Measurements from ENCODE around the gene TMEM213.
"Not testable (repeated sequence)": the region's sequence is repeated elsewhere in the genome, so short reads cannot be mapped to it uniquely, and the experiment has no call there.

Gene TMEM213

DNA sequence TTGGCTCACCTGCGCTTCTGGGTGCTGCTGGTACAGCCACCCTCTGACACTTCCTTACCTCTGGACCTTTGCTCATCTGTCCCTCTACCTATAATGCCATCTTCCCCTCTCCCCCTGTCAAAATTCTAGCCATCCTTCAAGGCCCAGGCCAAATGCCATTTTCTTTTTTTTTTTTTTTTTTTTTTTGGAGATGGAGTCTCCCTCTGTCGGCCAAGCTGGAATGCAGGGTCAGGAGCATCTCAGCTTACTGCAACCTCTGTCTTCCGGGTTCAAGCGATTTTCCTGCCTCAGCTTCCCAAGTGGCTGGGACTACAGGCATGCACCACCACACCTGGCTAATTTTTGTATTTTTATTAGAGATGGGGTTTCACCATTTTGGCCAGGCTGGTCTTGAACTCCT lies 748 bp upstream of the TMEM213 start:
- 85 to 86% methylated on average over 2 to 4 of the region's 4 CpGs for WGBS, 2 experiments (ENCODE audit: insufficient coverage in 2 of 2)
- not testable (repeated sequence) for H3K27ac ChIP-seq (ENCODE audit: low read depth, low read length, severe bottlenecking); H3K4me1 ChIP-seq (ENCODE audit: control insufficient read depth, insufficient read depth, low read length, poor library complexity, severe bottlenecking); H3K9me3 ChIP-seq (ENCODE audit: control insufficient read depth, low read length); H3K4me3 ChIP-seq (ENCODE audit: extremely low read depth, insufficient read depth, low read length, poor library complexity, severe bottlenecking); H3K36me3 ChIP-seq (ENCODE audit: control insufficient read depth, insufficient read depth, low read length)

DNA sequence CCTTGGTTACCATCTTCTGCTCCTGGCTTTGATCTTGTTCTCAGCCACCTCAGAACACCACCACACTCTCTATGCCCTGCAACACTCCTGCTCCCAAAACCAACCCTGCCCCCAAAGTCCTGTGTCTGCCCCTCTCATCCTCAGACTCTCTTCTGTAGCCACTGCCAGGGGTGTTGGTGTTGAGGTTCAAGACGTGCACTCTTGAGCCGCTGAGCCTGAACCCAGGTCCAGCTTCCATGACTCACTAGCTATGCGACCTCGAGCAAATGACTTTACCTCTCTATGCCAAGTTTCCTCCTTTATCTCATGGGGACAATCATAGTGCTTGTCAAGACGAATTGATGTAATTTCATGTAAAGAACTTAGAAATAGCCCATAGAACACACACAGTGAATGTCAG lies 1.0 kb downstream of the TMEM213 start:
- H3K4me1 ChIP-seq (ENCODE audit: control insufficient read depth, insufficient read depth, low read length, poor library complexity, severe bottlenecking): no peaks in the 10 kb centered on the region
- 90 to 100% methylated on average over 2 to 3 of the region's 5 CpGs for WGBS, 2 experiments (ENCODE audit: insufficient coverage in 2 of 2)
- H3K9me3 ChIP-seq (ENCODE audit: control insufficient read depth, low read length): no peaks in the 10 kb centered on the region

DNA sequence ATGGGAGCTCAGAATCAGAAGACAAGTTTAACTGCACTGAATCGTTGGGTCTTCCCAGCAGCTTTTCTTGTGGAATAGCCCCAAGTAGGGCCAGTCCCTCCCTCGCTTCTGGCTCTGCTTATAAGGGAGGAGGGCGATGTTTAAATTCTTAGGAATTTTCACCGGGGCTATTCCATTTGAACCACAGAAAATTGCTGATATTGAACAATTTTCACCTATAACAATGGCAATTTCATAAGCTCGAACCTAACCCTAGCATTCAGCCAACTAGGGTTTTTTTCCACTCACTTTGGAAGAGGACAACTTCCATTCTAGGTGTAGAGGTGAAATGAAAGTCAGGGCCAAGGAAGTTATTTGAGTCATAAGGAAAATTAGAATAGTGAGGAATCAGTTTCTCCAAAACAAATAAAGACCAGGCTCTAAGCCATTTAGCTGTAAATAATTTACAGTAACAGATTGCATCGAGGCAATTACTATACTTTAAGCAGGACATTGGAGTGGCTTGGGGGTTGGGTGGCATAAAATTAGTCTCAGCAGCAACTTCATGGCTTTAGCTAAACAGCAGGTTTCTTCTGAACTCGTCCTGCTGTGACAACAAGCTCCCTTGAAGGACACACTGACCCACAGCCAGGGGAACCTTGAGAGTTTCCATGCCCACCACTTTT lies 1.7 kb downstream of the TMEM213 start:
- no peaks in the 10 kb centered on the region for H3K9me3 ChIP-seq (ENCODE audit: control insufficient read depth, low read length)
- 82 to 89% methylated on average over 2 to 3 of the region's 7 CpGs for WGBS, 2 experiments (ENCODE audit: insufficient coverage in 2 of 2)
- H3K4me3 ChIP-seq (ENCODE audit: extremely low read depth, insufficient read depth, low read length, poor library complexity, severe bottlenecking): no peak overlapping the region
- no peaks in the 10 kb centered on the region for H3K36me3 ChIP-seq (ENCODE audit: control insufficient read depth, insufficient read depth, low read length)
- no peaks in the 10 kb centered on the region for H3K4me1 ChIP-seq (ENCODE audit: control insufficient read depth, insufficient read depth, low read length, poor library complexity, severe bottlenecking)
- no peak overlapping the region for H3K27ac ChIP-seq (ENCODE audit: low read depth, low read length, severe bottlenecking)

More for the DNA sequence above, 1.0 kb downstream of the TMEM213 start:
- Histone ChIP-seq H3K36me3 (ENCODE audit: control insufficient read depth, insufficient read depth, low read length) (no peaks in the 10 kb centered on the region), H3K4me3 (ENCODE audit: extremely low read depth, insufficient read depth, low read length, poor library complexity, severe bottlenecking) (no peak overlapping the region), H3K27ac (ENCODE audit: low read depth, low read length, severe bottlenecking) (no peak overlapping the region)

DNA sequence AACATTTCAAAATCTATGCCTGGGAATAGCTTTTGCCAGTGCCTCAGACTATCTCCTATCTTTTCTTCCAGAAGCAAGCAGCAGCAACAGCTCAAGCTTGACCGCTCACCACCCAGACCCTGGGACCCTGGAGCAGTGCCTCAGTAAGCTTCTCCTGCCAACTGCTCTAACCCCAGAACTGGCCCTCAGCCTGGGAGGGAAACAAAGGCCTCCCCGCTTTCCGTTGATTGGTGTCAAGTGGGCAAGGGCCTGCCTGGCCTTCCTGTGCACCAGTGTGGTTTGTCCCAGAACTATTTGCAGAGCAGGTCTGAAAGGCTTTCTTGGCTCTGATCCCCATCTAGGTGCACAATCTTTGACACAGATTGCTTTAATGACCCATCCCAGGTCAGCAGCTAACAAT lies 3.5 kb downstream of the TMEM213 start:
- H3K36me3 ChIP-seq (ENCODE audit: control insufficient read depth, insufficient read depth, low read length): no peaks in the 10 kb centered on the region
- whole genome bisulfite sequencing, 2 experiments (ENCODE audit: insufficient coverage in 2 of 2): 91 to 92% methylated on average over 3 of the region's 3 CpGs
- H3K4me3 ChIP-seq (ENCODE audit: extremely low read depth, insufficient read depth, low read length, poor library complexity, severe bottlenecking): no peak overlapping the region
- H3K4me1 ChIP-seq (ENCODE audit: control insufficient read depth, insufficient read depth, low read length, poor library complexity, severe bottlenecking): no peaks in the 10 kb centered on the region
- no peak overlapping the region for H3K27ac ChIP-seq (ENCODE audit: low read depth, low read length, severe bottlenecking)
- H3K9me3 ChIP-seq (ENCODE audit: control insufficient read depth, low read length): no peaks in the 10 kb centered on the region

GRCh38 chr7:138802706-138803105 lies 4.9 kb downstream of the TMEM213 start:
- no peak overlapping the region for H3K27ac ChIP-seq (ENCODE audit: low read depth, low read length, severe bottlenecking)
- no peaks in the 10 kb centered on the region for H3K36me3 ChIP-seq (ENCODE audit: control insufficient read depth, insufficient read depth, low read length)
- H3K4me3 ChIP-seq (ENCODE audit: extremely low read depth, insufficient read depth, low read length, poor library complexity, severe bottlenecking): no peak overlapping the region
- no peaks in the 10 kb centered on the region for H3K9me3 ChIP-seq (ENCODE audit: control insufficient read depth, low read length)
- H3K4me1 ChIP-seq (ENCODE audit: control insufficient read depth, insufficient read depth, low read length, poor library complexity, severe bottlenecking): no peaks in the 10 kb centered on the region
- 96 to 97% methylated on average over 15 to 16 of the region's 18 CpGs for WGBS, 2 experiments (ENCODE audit: insufficient coverage in 2 of 2)

- H3K27ac ChIP-seq (ENCODE audit: low read depth, low read length, severe bottlenecking): no peak overlapping the region
- no peaks in the 10 kb centered on the region for H3K9me3 ChIP-seq (ENCODE audit: control insufficient read depth, low read length)
- H3K36me3 ChIP-seq (ENCODE audit: control insufficient read depth, insufficient read depth, low read length): no peaks in the 10 kb centered on the region
- no peaks in the 10 kb centered on the region for H3K4me1 ChIP-seq (ENCODE audit: control insufficient read depth, insufficient read depth, low read length, poor library complexity, severe bottlenecking)
- no peak overlapping the region for H3K4me3 ChIP-seq (ENCODE audit: extremely low read depth, insufficient read depth, low read length, poor library complexity, severe bottlenecking)
- 80 to 100% methylated on average over 1 of the region's 1 CpG for WGBS, 2 experiments (ENCODE audit: insufficient coverage in 2 of 2)
Observed at GRCh38 chr7:138804618-138805017, 6.8 kb downstream of the TMEM213 start.

- Histone ChIP-seq H3K4me3 (ENCODE audit: extremely low read depth, insufficient read depth, low read length, poor library complexity, severe bottlenecking) (no peak overlapping the region), H3K27ac (ENCODE audit: low read depth, low read length, severe bottlenecking) (no peak overlapping the region), H3K36me3 (ENCODE audit: control insufficient read depth, insufficient read depth, low read length) (no peaks in the 10 kb centered on the region), H3K4me1 (ENCODE audit: control insufficient read depth, insufficient read depth, low read length, poor library complexity, severe bottlenecking) (no peaks in the 10 kb centered on the region), H3K9me3 (ENCODE audit: control insufficient read depth, low read length) (no peaks in the 10 kb centered on the region)
- 90 to 93% methylated on average over 2 of the region's 4 CpGs for WGBS, 2 experiments (ENCODE audit: insufficient coverage in 2 of 2)
Observed at GRCh38 chr7:138809346-138809745, 11.6 kb downstream of the TMEM213 start.

DNA sequence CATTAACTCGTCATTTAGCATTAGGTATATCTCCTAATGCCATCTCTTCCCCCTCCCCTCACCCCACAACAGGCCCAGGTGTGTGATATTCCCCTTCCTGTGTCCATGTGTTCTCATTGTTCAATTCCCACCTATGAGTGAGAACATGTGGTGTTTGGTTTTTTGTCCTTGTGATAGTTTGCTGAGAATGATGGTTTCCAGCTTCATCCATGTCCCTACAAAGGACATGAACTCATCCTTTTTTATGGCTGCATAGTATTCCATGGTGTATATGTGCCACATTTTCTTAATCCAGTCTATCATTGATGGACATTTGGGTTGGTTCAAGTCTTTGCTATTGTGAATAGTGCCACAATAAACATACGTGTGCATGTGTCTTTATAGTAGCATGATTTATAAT lies 13.5 kb downstream of the TMEM213 start:
- H3K4me3 ChIP-seq (ENCODE audit: extremely low read depth, insufficient read depth, low read length, poor library complexity, severe bottlenecking); H3K4me1 ChIP-seq (ENCODE audit: control insufficient read depth, insufficient read depth, low read length, poor library complexity, severe bottlenecking); H3K36me3 ChIP-seq (ENCODE audit: control insufficient read depth, insufficient read depth, low read length); H3K9me3 ChIP-seq (ENCODE audit: control insufficient read depth, low read length); H3K27ac ChIP-seq (ENCODE audit: low read depth, low read length, severe bottlenecking): not testable (repeated sequence)
- 86 to 100% methylated on average over 1 of the region's 2 CpGs for WGBS, 2 experiments (ENCODE audit: insufficient coverage in 2 of 2)

- H3K9me3 ChIP-seq (ENCODE audit: control insufficient read depth, low read length): no peaks in the 10 kb centered on the region
- no peak overlapping the region for H3K27ac ChIP-seq (ENCODE audit: low read depth, low read length, severe bottlenecking)
- no peak overlapping the region for H3K4me3 ChIP-seq (ENCODE audit: extremely low read depth, insufficient read depth, low read length, poor library complexity, severe bottlenecking)
- H3K4me1 ChIP-seq (ENCODE audit: control insufficient read depth, insufficient read depth, low read length, poor library complexity, severe bottlenecking): no peaks in the 10 kb centered on the region
- 93% methylated on average over 2 of the region's 2 CpGs; no CpG with 5 or more reads in 1 of the 2 experiments for WGBS, 2 experiments (ENCODE audit: insufficient coverage in 2 of 2)
- no peaks in the 10 kb centered on the region for H3K36me3 ChIP-seq (ENCODE audit: control insufficient read depth, insufficient read depth, low read length)
Observed at GRCh38 chr7:138813945-138814344, 16.2 kb downstream of the TMEM213 start.

GRCh38 chr7:138814816-138815332 lies 17.1 kb downstream of the TMEM213 start:
- Histone ChIP-seq H3K4me3 (ENCODE audit: extremely low read depth, insufficient read depth, low read length, poor library complexity, severe bottlenecking) (no peak overlapping the region), H3K4me1 (ENCODE audit: control insufficient read depth, insufficient read depth, low read length, poor library complexity, severe bottlenecking) (no peaks in the 10 kb centered on the region), H3K27ac (ENCODE audit: low read depth, low read length, severe bottlenecking) (no peak overlapping the region), H3K9me3 (ENCODE audit: control insufficient read depth, low read length) (no peaks in the 10 kb centered on the region), H3K36me3 (ENCODE audit: control insufficient read depth, insufficient read depth, low read length) (no peaks in the 10 kb centered on the region)
- WGBS, 2 experiments (ENCODE audit: insufficient coverage in 2 of 2): no CpG with 5 or more reads among the region's 1 CpG

GRCh38 chr7:138816650-138817049 lies 18.9 kb downstream of the TMEM213 start:
- no peaks in the 10 kb centered on the region for H3K4me1 ChIP-seq (ENCODE audit: control insufficient read depth, insufficient read depth, low read length, poor library complexity, severe bottlenecking)
- H3K36me3 ChIP-seq (ENCODE audit: control insufficient read depth, insufficient read depth, low read length): no peaks in the 10 kb centered on the region
- no peak overlapping the region for H3K4me3 ChIP-seq (ENCODE audit: extremely low read depth, insufficient read depth, low read length, poor library complexity, severe bottlenecking)
- no peak overlapping the region for H3K27ac ChIP-seq (ENCODE audit: low read depth, low read length, severe bottlenecking)
- no peaks in the 10 kb centered on the region for H3K9me3 ChIP-seq (ENCODE audit: control insufficient read depth, low read length)
- 80 to 82% methylated on average over 1 of the region's 1 CpG for WGBS, 2 experiments (ENCODE audit: insufficient coverage in 2 of 2)
